ENCODE measurements around the gene RCBTB2.
"Not testable (repeated sequence)": the region's sequence is repeated elsewhere in the genome, so short reads cannot be mapped to it uniquely, and the experiment has no call there.

Gene RCBTB2

GRCh38 chr13:48532506-48533499 lies at the start of gene RCBTB2:
Gene RCBTB2, minus strand, starts transcription at chr13:48533080. Its CDS starts 11,141 bp downstream, at chr13:48521939.
- peak; percentile 98 to 99 for DNase-seq (ENCODE audit: low read depth in 2 of 2)

GRCh38 chr13:48582084-48582483 lies 49.2 kb upstream of the RCBTB2 start:
- DNase-seq (ENCODE audit: low read depth in 2 of 2) = no peak

DNA sequence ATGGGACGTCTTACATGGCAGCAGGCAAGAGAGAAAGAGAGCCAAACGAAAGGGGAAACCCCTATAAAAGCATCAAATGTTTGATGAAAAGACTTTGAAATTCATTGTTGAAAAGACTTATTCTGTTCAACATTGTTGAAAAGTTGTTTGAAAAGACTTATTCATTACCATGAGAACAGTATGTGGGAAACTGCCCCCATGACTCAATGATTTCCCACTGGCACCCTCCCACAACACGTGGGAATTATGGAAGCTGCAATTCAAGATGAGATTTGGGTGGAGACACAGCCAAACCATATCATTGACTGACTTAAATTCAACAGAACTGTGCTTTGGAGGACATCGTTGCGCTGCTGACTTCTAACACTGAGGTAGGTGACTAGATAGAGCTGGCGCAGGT lies 48.0 kb upstream of the RCBTB2 start:
- DNase-seq (ENCODE audit: low read depth in 2 of 2) = no peak

DNA sequence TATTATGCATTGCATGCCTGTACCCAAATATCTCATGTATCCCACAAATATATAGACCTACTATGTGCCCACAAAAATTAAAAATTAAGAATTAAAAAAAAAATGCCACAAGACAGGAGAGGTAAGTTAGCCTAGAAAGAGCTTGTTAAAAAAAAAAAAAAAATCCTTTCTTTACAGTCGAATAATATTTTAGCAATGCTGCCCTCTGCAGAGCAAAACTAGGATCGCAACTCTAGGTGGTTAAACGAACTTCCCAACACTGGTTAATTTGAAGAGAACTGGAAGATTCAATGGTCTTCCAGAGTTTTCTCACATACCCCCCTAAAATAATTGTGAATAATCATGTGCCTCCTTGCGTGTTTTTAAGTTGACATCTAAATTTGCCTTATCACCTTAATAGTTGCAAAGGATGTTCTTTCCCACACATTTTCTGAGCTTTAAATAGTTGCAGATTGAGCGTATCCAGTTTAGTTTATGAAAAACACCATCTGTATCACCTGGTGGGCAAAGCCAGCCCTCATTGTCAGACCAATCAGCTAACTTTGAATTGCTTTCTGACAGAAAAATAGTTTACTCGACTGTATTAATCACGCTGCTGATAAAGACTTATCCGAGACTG lies 47.4 kb upstream of the RCBTB2 start:
- DNase-seq (ENCODE audit: low read depth in 2 of 2) = peak; percentile 45 to 52

DNA sequence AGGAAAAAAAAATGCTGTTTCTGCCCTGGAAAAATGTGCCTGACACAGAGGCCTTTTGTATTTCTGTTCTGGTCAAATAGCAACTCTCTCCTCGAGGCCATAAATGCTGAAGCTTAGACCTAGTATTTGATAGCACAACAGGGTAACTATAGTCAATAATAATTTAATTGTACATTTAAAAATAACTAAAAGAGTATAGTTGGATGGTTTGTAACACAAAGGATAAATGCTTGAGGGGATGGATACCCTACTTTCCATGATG lies 47.0 kb upstream of the RCBTB2 start:
- DNase-seq (ENCODE audit: low read depth in 2 of 2) = not testable (repeated sequence)

DNA sequence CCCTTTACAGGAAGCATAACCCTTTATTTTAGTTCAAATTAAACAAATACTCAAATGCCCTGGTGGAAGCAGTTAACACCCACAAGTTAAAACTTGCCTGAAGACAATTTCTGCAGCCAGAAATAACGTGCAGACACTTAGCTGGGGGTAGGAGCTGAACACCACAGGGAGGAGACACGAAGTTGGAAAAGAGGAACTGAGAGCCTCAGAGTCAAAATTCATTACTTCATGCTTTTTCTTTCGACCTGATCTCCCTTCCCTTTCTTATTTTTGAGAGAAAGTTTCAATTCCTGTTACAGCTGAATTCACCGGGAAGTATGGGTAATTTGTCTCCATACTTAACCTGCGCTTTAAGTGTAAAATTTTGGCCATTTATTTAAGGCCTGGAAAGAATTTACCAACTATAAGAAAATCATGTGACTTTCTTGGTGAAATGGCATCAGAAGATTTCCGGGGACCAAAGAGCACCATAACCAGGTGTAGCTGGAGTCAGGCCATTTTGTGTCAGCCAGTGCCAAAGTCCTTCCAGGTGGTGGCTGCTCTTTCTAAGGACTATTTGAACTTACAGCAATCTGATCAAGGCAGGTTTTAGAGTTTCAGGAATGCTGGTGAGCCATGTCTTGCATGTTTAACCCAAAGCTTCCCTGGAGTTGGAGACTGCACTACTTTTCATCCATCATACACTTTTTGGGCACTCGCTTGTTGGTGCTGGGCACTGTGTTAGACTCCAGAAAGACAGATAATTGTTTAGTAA lies 46.5 kb upstream of the RCBTB2 start:
- no peak for DNase-seq (ENCODE audit: low read depth in 2 of 2)

- DNase-seq (ENCODE audit: low read depth in 2 of 2) = no peak
Measured at GRCh38 chr13:48578516-48579164, 45.8 kb upstream of the RCBTB2 start.

DNA sequence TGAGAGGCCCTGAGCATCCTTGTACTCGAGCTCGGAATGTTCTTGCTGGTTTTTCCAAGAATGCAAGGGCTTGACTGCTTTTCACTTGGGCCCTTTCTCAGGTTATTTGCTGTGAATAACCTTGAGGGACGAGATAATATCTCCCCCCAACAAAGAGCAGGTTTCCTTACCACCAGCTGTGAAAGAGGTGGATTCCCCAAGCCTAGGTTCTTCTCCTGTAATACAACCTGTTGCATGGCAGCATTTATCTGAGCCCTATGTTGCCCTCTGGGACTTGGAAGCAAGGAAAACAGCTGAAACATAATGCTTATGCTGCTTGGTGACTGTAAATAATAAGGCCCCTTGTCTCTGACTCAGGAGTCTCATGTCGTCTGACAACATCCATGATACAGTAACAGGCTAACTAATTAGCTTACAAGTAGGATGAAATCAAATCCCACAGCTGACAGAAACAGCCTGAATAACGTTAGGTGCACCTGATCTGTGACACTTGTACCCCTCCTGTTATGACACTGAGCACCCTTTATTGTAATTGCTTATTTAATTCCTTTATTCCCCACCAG lies 43.6 kb upstream of the RCBTB2 start:
- DNase-seq (ENCODE audit: low read depth in 2 of 2) = no peak

- DNase-seq (ENCODE audit: low read depth in 2 of 2) = no peak
Measured at GRCh38 chr13:48575031-48575430, 42.2 kb upstream of the RCBTB2 start.

- no peak for DNase-seq (ENCODE audit: low read depth in 2 of 2)
Measured at GRCh38 chr13:48574041-48574796, 41.3 kb upstream of the RCBTB2 start.

- no peak for DNase-seq (ENCODE audit: low read depth in 2 of 2)
Measured at GRCh38 chr13:48573213-48574007, 40.5 kb upstream of the RCBTB2 start.

DNA sequence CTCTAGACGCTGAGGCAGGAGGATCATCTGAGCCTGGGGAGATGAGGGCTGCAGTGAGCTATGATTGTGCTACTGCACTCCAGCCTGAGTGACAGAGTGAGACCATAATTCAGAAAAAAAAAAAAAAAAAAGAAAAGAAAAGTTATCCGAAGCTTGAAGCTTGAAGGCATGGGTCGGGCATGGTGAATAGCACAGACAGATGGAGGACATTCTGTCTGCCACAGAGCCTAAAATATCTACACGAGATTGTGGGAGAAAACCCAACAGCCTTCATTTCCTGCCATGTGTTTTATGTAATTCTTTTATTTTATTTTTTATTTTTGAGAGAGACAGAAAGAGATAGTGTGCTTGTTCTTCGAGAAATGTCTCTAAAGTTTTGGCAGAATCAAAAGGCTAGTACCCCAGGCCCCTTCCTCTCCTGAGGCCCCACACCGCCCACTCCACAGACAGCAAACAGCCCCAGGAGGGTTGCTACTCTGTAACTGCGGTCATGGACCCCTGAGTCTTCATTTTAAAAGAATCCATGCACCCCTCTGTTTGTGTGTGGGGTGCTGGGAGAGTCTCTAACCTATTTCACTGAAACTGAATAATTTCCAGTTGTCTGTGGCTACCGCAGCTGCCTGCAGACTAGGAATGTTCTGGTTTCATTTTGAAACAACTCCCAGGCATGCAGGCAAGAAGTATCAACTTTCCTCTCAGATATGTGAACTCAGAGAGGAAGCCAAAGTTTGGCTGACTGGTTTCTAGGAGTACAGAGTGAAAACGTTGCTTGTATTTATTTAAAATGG lies 38.4 kb upstream of the RCBTB2 start:
- no peak for DNase-seq (ENCODE audit: low read depth in 2 of 2)

GRCh38 chr13:48570216-48570828 lies 37.4 kb upstream of the RCBTB2 start:
- DNase-seq (ENCODE audit: low read depth in 2 of 2) = no peak

GRCh38 chr13:48569104-48569666 lies 36.3 kb upstream of the RCBTB2 start:
- no peak for DNase-seq (ENCODE audit: low read depth in 2 of 2)

DNA sequence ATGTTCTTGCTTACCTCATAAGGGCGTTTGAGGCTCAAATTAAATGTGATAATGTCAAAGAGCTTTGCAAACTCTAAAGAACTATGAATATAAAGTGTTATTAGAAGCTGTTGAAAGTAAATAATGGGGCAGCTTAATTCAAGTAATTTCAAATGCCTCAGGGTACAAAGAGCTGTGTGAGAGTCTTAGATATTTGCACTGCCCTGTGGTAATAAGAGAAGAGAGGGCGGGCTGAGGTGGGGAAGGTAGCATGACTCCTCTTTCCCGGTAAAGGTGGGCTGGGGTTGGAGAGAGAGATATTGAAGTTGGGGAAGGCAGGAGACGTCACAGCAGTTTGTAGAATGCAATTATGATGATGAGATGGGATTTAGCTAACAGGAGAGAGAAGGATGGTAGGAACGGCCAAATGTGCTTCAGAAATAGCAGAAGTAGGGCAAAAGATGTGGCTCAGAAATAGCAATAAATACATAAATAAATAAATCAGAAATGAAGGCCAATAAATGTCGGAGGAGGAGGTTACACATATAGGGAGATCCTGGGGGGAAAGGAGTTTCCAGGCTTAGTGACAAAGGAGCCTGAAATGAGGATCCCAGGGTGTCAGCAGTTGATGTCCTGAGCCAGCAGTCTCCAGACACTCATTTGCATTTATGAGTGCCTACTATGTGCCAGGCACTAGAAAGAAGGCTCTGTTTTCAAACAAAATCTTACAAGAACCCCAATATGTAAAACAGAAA lies 35.7 kb upstream of the RCBTB2 start:
- DNase-seq (ENCODE audit: low read depth in 2 of 2) = no peak

- DNase-seq (ENCODE audit: low read depth in 2 of 2) = no peak
Measured at GRCh38 chr13:48567515-48568369, 34.9 kb upstream of the RCBTB2 start.

DNA sequence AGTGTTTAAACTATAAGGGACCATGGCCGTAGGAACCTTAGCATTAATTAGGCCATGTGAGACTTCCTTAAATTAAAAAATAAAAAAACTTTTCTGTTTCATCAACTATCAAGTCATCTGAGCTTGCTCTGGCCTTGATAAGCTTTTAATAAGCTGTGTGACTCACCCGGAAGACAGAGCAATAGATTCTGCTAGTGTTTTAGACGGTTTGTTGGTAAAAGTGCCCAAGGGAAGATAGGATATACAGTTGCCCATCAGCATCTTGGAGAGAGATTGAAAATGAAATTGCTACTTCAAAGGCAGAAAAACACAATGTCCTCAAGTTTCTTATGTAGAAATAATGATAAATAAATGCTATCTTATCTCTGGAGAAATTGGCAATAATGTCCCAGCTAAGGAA lies 31.2 kb upstream of the RCBTB2 start:
- DNase-seq (ENCODE audit: low read depth in 2 of 2) = no peak
